CD14-positive monocyte (primary cell): ENCODE measurements around the gene APOH. TPM values are rescaled to one million over a fixed set of nuclear protein-coding genes. Genes with fewer than 3 reads are reported as not detected.

Experiments
- DNase-seq, 3 donors: peaks; one replicate each; pipeline ENCODE4 v3.0.0-alpha.2; 2011 to 2022
- H2AFZ ChIP-seq: 2 replicates; pipeline ENCODE4 v1.6.0; 2012; ENCODE audit warnings: mild to moderate bottlenecking, low read depth, low read length, inconsistent platforms; ENCODE audit not compliant: insufficient read depth, poor library complexity, severe bottlenecking
- H3K27ac ChIP-seq, 2 donors: 1 replicate in 1 of 2; 2 replicates in 1 of 2; pipeline ENCODE4 v1.5.1; 2012 to 2013; ENCODE audit warnings: low read length in 2 of 2, control low read depth in 1 of 2, inconsistent platforms in 1 of 2, low read depth in 1 of 2, mild to moderate bottlenecking in 1 of 2
- H3K27me3 ChIP-seq, 2 donors: one replicate each; pipeline versions ENCODE4 v1.6.0 to v1.6.1; 2011 to 2013; ENCODE audit warnings: low read length in 2 of 2; ENCODE audit not compliant: control insufficient read depth in 2 of 2, insufficient read depth in 2 of 2
- H3K36me3 ChIP-seq, 2 donors: replicated peaks in 1 of 2; 1 replicate in 1 of 2; 2 replicates in 1 of 2; pipeline versions ENCODE4 v1.5.1 to v1.6.1; 2012 to 2013; ENCODE audit warnings: low read length in 2 of 2, control low read depth in 1 of 2, inconsistent platforms in 1 of 2, mild to moderate bottlenecking in 1 of 2; ENCODE audit not compliant: insufficient read depth in 2 of 2, control insufficient read depth in 1 of 2
- H3K4me1 ChIP-seq, 2 donors: 1 replicate in 1 of 2; 2 replicates in 1 of 2; pipeline versions ENCODE4 v1.5.1 to v1.6.1; 2012 to 2013; ENCODE audit warnings: low read length in 2 of 2, control low read depth in 1 of 2, inconsistent platforms in 1 of 2, mild to moderate bottlenecking in 1 of 2, moderate library complexity in 1 of 2; ENCODE audit not compliant: insufficient read depth in 2 of 2, control insufficient read depth in 1 of 2
- H3K4me2 ChIP-seq: replicated peaks from 2 replicates; pipeline ENCODE3; 2012; ENCODE audit warnings: low read length, moderate library complexity, mild to moderate bottlenecking; ENCODE audit not compliant: poor library complexity, severe bottlenecking; ENCODE audit errors: extremely low read depth
- H3K4me3 ChIP-seq, 3 experiments: fragments of 200-600 bp in 1 of 3; sonication (generic) in 1 of 3; replicated peaks in 1 of 3; 1 replicate in 2 of 3; 2 replicates in 1 of 3; pipeline ENCODE4 v1.5.1; 2011 to 2013; ENCODE audit warnings: low read length in 3 of 3, mild to moderate bottlenecking in 3 of 3, control low read depth in 2 of 3, low read depth in 2 of 3, inconsistent platforms in 1 of 3, moderate library complexity in 1 of 3
- H3K79me2 ChIP-seq: 2 replicates; pipeline ENCODE4 v1.6.0; 2012; ENCODE audit warnings: mild to moderate bottlenecking, control low read depth, inconsistent platforms, low read length, moderate library complexity; ENCODE audit not compliant: insufficient read depth
- H3K9ac ChIP-seq: 2 replicates; pipeline ENCODE4 v1.6.0; 2017; ENCODE audit warnings: low read length, mild to moderate bottlenecking; ENCODE audit not compliant: insufficient read depth, poor library complexity, severe bottlenecking
- H3K9me3 ChIP-seq, 2 donors: replicated peaks in 1 of 2; 1 replicate in 1 of 2; 2 replicates in 1 of 2; pipeline versions ENCODE4 v1.5.1 to v1.6.1; 2012 to 2013; ENCODE audit warnings: low read length in 2 of 2, control low read depth in 1 of 2; ENCODE audit not compliant: control insufficient read depth in 1 of 2, insufficient read depth in 1 of 2
- H4K20me1 ChIP-seq: 2 replicates; pipeline ENCODE4 v1.6.0; 2012; ENCODE audit warnings: mild to moderate bottlenecking, low read length, control low read depth, moderate library complexity; ENCODE audit not compliant: insufficient read depth
- H3K27ac Mint-ChIP-seq, 7 donors: one replicate each; pipeline ENCODE4 v1.8.0; 2020; ENCODE audit warnings: mild to moderate bottlenecking in 7 of 7, mixed read lengths in 7 of 7, moderate library complexity in 6 of 7, inconsistent platforms in 2 of 7
- H3K27me3 Mint-ChIP-seq, 3 donors: one replicate each; pipeline ENCODE4 v1.8.0; 2021 to 2022; ENCODE audit warnings: low read depth in 3 of 3, mild to moderate bottlenecking in 3 of 3, mixed read lengths in 3 of 3, moderate library complexity in 3 of 3, inconsistent platforms in 1 of 3
- H3K36me3 Mint-ChIP-seq, 2 donors: one replicate each; pipeline ENCODE4 v1.8.0; 2020; ENCODE audit warnings: mixed read lengths in 2 of 2, inconsistent platforms in 1 of 2, mild to moderate bottlenecking in 1 of 2
- H3K4me1 Mint-ChIP-seq: one replicate; pipeline ENCODE4 v1.8.0; 2020; ENCODE audit warnings: mild to moderate bottlenecking, mixed read lengths
- H3K4me3 Mint-ChIP-seq, 2 donors: one replicate each; pipeline ENCODE4 v1.8.0; 2020; ENCODE audit warnings: mild to moderate bottlenecking in 2 of 2, mixed read lengths in 2 of 2, moderate library complexity in 1 of 2
- H3K9me3 Mint-ChIP-seq, 7 donors: one replicate each; pipeline ENCODE4 v1.8.0; 2020 to 2022; ENCODE audit warnings: mixed read lengths in 7 of 7, mild to moderate bottlenecking in 6 of 7, moderate library complexity in 6 of 7, inconsistent platforms in 2 of 7
- CTCF ChIP-seq: fragments of 200-600 bp; IDR thresholded peaks from one replicate; pipeline ENCODE4 v1.8.0; 2022; ENCODE audit warnings: antibody characterized with exemption, mild to moderate bottlenecking
- WGBS: methylation state at CpG from one replicate; pipeline ENCODE4 v1.1.5; 2013; ENCODE audit warnings: missing lambda C conversion rate; ENCODE audit not compliant: insufficient coverage; 5-methylcytosine and 5-hydroxymethylcytosine counted together
- intact Hi-C, 2 donors: fragments of 100-400 bp; cut with micrococcal nuclease; formaldehyde crosslinking; loops; one replicate each; pipeline versions ENCODE4 v1.15.0 to v1.15.1; 2023
- polyA plus RNA-seq, 3 donors: library from polyadenylated mRNA; depleted of rRNA in 1 of 3; unstranded in 2 of 3; stranded (reverse) in 1 of 3; fragments of 300-500 nt in 2 of 3; fragments of >200 nt in 1 of 3; fragmentation: Illumina TruSeq in 2 of 3; gene quantifications; 1 replicate in 2 of 3; 2 replicates in 1 of 3; pipeline ENCODE4 v1.2.3, GENCODE V29; 2012 to 2021

The APOH gene
- polyA plus RNA-seq, 3 donors = not detected

GRCh38 chr17:66268247-66268927 is 39.2 kb upstream of the APOH start:
- no peak overlapping the region for H3K4me2 ChIP-seq
- H3K27me3 ChIP-seq = no peaks in the 10 kb centered on the region
- no peak overlapping the region for H3K27ac ChIP-seq
- H3K79me2 ChIP-seq = no peaks in the 10 kb centered on the region
- H3K4me3 Mint-ChIP-seq = no peak overlapping the region
- H3K27me3 Mint-ChIP-seq = peaks cover 6 to 12% (median 11%) of the 10 kb centered on the region in 3 donors
- H3K4me3 ChIP-seq = no peak overlapping the region
- DNase-seq = no peak
- no peaks in the 10 kb centered on the region for H3K36me3 ChIP-seq
- H3K9ac ChIP-seq = no peak overlapping the region
- no peaks in the 10 kb centered on the region for H4K20me1 ChIP-seq
- no peak for TF ChIP-seq CTCF
- no peaks in the 10 kb centered on the region for H3K36me3 Mint-ChIP-seq
- peaks cover 2 to 15% (median 9%) of the 10 kb centered on the region in 7 donors for H3K9me3 Mint-ChIP-seq
- H3K4me1 Mint-ChIP-seq = no peaks in the 10 kb centered on the region
- no peaks in the 10 kb centered on the region for H3K4me1 ChIP-seq
- H2AFZ ChIP-seq = no peak overlapping the region
- intact Hi-C loops = no loop called here
- H3K9me3 ChIP-seq = no peaks in the 10 kb centered on the region
- 57% methylated on average over 3 of the region's 8 CpGs for WGBS
- H3K27ac Mint-ChIP-seq = no peak overlapping the region

GRCh38 chr17:66264696-66265095 is 35.5 kb upstream of the APOH start:
- Histone ChIP-seq H3K36me3 (no peaks in the 10 kb centered on the region), H3K4me1 (no peaks in the 10 kb centered on the region), H3K4me2 (no peak overlapping the region), H3K9ac (no peak overlapping the region), H3K9me3 (no peaks in the 10 kb centered on the region), H3K27me3 (no peaks in the 10 kb centered on the region), H3K27ac (no peak overlapping the region), H2AFZ (no peak overlapping the region), H4K20me1 (no peaks in the 10 kb centered on the region), H3K79me2 (no peaks in the 10 kb centered on the region), H3K4me3 (no peak overlapping the region)
- Mint-ChIP-seq H3K36me3 (no peaks in the 10 kb centered on the region), H3K27me3 (peaks cover 8 to 17% (median 14%) of the 10 kb centered on the region in 3 donors), H3K27ac (no peak overlapping the region), H3K4me3 (no peak overlapping the region), H3K4me1 (no peaks in the 10 kb centered on the region), H3K9me3 (peaks cover 0 to 6% (median 2%) of the 10 kb centered on the region in 7 donors)
- intact Hi-C loops = no loop called here
- no peak for DNase-seq
- TF ChIP-seq CTCF = no peak
- no CpG with 5 or more reads among the region's 5 CpGs for WGBS
